ENCODE results near the gene EHBP1L1. TPM values are rescaled to one million over a fixed set of nuclear protein-coding genes. Genes with fewer than 3 reads are reported as not detected.

Gene EHBP1L1
- total RNA-seq, 1 donor from 2014 or later = 31.6 TPM

GRCh38 chr11:65583589-65583988, 7.7 kb downstream of the EHBP1L1 start:
- FAIRE-seq (no peak), DNase-seq (ENCODE audit: low read depth) (no peak)
- no peaks in the 10 kb centered on the region for H3K27me3 ChIP-seq (ENCODE audit: control insufficient read depth, insufficient read depth, low read length)
- TF ChIP-seq CTCF (IDR thresholded peaks at IDR 0.05; ENCODE audit: insufficient read depth, low read length, severe bottlenecking) = no peak
- no peak overlapping the region for H3K4me3 ChIP-seq (ENCODE audit: low read depth, low read length)
- H3K36me3 ChIP-seq (ENCODE audit: control insufficient read depth, insufficient read depth, low read length) = peaks cover 42% of the 10 kb centered on the region

DNA sequence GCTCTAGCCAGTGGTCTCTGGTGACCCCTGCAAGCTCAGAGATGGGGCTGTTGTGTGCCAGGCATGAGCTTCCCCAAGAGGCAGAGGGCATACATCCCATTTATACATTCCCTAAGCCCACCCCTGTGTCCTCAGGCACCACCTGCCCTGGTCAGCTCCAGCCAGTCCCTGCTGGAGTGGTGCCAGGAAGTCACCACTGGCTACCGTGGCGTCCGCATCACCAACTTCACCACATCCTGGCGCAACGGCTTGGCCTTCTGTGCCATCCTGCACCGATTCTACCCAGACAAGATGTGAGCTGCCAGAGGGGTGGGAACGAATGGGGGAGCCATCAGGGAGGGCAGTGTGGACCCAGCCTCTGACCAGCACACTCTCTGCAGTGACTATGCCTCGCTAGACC, 8.3 kb downstream of the EHBP1L1 start:
- DNase-seq (ENCODE audit: low read depth) (no peak), FAIRE-seq (no peak)
- TF ChIP-seq CTCF (IDR thresholded peaks at IDR 0.05; ENCODE audit: insufficient read depth, low read length, severe bottlenecking) = no peak
- H3K4me3 ChIP-seq (ENCODE audit: low read depth, low read length) = no peak overlapping the region
- no peaks in the 10 kb centered on the region for H3K27me3 ChIP-seq (ENCODE audit: control insufficient read depth, insufficient read depth, low read length)
- H3K36me3 ChIP-seq (ENCODE audit: control insufficient read depth, insufficient read depth, low read length) = peaks cover 42% of the 10 kb centered on the region

- no peaks in the 10 kb centered on the region for H3K27me3 ChIP-seq (ENCODE audit: control insufficient read depth, insufficient read depth, low read length)
- no peak for DNase-seq (ENCODE audit: low read depth)
- TF ChIP-seq CTCF (IDR thresholded peaks at IDR 0.05; ENCODE audit: insufficient read depth, low read length, severe bottlenecking) = no peak
- no peak overlapping the region for H3K4me3 ChIP-seq (ENCODE audit: low read depth, low read length)
- H3K36me3 ChIP-seq (ENCODE audit: control insufficient read depth, insufficient read depth, low read length) = peaks cover 36% of the 10 kb centered on the region
- no peak for FAIRE-seq
Measured at GRCh38 chr11:65584723-65585171, 8.9 kb downstream of the EHBP1L1 start.

DNA sequence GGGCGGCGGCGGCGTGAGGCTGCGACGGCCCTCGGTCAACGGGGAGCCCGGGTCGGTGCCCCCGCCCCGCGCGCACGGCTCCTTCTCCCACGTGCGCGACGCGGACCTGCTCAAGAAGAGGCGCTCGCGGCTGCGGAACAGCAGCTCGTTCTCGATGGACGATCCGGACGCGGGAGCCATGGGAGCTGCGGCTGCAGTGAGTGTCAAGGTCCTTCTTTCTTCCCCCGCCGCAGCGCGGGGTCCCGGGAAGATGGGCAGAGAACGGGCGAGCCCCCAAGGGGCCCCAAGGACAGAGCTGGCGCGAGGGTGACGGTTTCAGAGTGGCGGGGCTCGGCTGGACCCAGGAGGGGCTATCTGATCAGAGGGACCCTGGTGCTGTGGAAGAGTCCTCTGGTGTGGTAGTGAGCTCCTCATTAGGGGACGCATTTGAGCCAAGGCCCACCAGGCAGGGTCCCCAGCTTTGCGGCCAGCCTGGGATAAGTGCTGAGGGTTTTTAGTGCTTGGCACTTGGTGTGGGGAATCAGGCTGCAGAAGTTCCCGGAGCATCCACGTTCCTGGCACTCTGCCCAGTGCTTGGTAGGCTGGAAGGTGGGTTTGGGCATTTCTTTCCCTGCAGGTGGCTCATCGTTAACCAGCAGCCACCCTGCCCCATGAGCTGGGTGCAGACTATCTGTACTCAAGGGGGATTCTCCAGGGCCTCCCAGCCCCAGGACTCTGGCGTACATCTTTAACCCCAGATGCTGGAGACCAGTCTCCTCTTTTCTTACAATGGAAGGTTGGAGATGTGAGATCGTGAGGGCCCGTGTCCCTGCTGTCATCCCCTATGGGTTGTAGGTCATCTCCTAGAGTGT, 9.8 kb downstream of the EHBP1L1 start:
- H3K27me3 ChIP-seq (ENCODE audit: control insufficient read depth, insufficient read depth, low read length) = no peaks in the 10 kb centered on the region
- H3K4me3 ChIP-seq (ENCODE audit: low read depth, low read length) = no peak overlapping the region
- peak; percentile 68 for FAIRE-seq
- peaks cover 34% of the 10 kb centered on the region for H3K36me3 ChIP-seq (ENCODE audit: control insufficient read depth, insufficient read depth, low read length)
- TF ChIP-seq CTCF (IDR thresholded peaks at IDR 0.05; ENCODE audit: insufficient read depth, low read length, severe bottlenecking) = no peak
- DNase-seq (ENCODE audit: low read depth) = no peak

- DNase-seq (ENCODE audit: low read depth) (no peak), FAIRE-seq (no peak)
- Histone ChIP-seq H3K36me3 (ENCODE audit: control insufficient read depth, insufficient read depth, low read length) (peaks cover 29% of the 10 kb centered on the region), H3K4me3 (ENCODE audit: low read depth, low read length) (no peak overlapping the region), H3K27me3 (ENCODE audit: control insufficient read depth, insufficient read depth, low read length) (no peaks in the 10 kb centered on the region)
- no peak for TF ChIP-seq CTCF (IDR thresholded peaks at IDR 0.05; ENCODE audit: insufficient read depth, low read length, severe bottlenecking)
Measured at GRCh38 chr11:65586247-65586630, 10.4 kb downstream of the EHBP1L1 start.
